ENCODE measurements around the gene APOL2.

- TF ChIP-seq, protein P1, sequence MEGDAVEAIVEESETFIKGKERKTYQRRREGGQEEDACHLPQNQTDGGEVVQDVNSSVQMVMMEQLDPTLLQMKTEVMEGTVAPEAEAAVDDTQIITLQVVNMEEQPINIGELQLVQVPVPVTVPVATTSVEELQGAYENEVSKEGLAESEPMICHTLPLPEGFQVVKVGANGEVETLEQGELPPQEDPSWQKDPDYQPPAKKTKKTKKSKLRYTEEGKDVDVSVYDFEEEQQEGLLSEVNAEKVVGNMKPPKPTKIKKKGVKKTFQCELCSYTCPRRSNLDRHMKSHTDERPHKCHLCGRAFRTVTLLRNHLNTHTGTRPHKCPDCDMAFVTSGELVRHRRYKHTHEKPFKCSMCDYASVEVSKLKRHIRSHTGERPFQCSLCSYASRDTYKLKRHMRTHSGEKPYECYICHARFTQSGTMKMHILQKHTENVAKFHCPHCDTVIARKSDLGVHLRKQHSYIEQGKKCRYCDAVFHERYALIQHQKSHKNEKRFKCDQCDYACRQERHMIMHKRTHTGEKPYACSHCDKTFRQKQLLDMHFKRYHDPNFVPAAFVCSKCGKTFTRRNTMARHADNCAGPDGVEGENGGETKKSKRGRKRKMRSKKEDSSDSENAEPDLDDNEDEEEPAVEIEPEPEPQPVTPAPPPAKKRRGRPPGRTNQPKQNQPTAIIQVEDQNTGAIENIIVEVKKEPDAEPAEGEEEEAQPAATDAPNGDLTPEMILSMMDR (IDR thresholded peaks at IDR 0.05): no peak
- TF ChIP-seq POLR2AphosphoS5 (IDR thresholded peaks at IDR 0.05; ENCODE audit: insufficient read depth in 1 of 2, low read depth in 1 of 2): no peak
- no peak for TF ChIP-seq POLR2A (IDR thresholded peaks at IDR 0.05)
Measured at GRCh38 chr22:36257948-36258670, 18.8 kb upstream of the APOL2 start.
